OCI-LY1 (cell line): Measurements from ENCODE around the gene C2orf74.

ENCODE experiments used
- EZH2 ChIP-seq: fragments of 200-600 bp; sonication (generic), shearing (Covaris generic); IDR thresholded peaks from 2 replicates; pipeline ENCODE4 v1.8.0; 2017; ENCODE audit warnings: borderline replicate concordance, mixed run types, mild to moderate bottlenecking, antibody characterized with exemption, low read length, moderate library complexity, mixed read lengths
- TF ChIP-seq, protein P1 (sequence below): fragments of 200-600 bp; sonication (generic), shearing (Covaris generic); IDR thresholded peaks from 2 replicates; pipeline ENCODE4 v1.5.1; 2017; ENCODE audit warnings: mild to moderate bottlenecking, antibody characterized with exemption, low read length, moderate library complexity, mixed read lengths

GRCh38 chr2:61179701-61180639 is 18.0 kb downstream of the C2orf74 start:
- TF ChIP-seq, protein P1, sequence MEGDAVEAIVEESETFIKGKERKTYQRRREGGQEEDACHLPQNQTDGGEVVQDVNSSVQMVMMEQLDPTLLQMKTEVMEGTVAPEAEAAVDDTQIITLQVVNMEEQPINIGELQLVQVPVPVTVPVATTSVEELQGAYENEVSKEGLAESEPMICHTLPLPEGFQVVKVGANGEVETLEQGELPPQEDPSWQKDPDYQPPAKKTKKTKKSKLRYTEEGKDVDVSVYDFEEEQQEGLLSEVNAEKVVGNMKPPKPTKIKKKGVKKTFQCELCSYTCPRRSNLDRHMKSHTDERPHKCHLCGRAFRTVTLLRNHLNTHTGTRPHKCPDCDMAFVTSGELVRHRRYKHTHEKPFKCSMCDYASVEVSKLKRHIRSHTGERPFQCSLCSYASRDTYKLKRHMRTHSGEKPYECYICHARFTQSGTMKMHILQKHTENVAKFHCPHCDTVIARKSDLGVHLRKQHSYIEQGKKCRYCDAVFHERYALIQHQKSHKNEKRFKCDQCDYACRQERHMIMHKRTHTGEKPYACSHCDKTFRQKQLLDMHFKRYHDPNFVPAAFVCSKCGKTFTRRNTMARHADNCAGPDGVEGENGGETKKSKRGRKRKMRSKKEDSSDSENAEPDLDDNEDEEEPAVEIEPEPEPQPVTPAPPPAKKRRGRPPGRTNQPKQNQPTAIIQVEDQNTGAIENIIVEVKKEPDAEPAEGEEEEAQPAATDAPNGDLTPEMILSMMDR = no peak
- TF ChIP-seq EZH2 = no peak
